Psoas muscle (tissue), 8 donors: Measurements from ENCODE around the gene TNC. TPM values are rescaled to one million over a fixed set of nuclear protein-coding genes. Genes with fewer than 3 reads are reported as not detected.

Experiments
- ATAC-seq, 4 donors: fragments of 200-7000 bp; cut with Tn5 transposase; one replicate each; pipeline ENCODE4 v1.9.1; 2020; ENCODE audit warnings: moderate library complexity in 3 of 4, mild to moderate bottlenecking in 2 of 4
- DNase-seq, 2 donors: peaks; one replicate each; pipeline ENCODE4 v3.0.0-alpha.2; 2020
- H3K27ac ChIP-seq: fragments of 200-600 bp; one replicate; pipeline ENCODE4 v1.8.0; 2022
- H3K27me3 ChIP-seq, 3 donors: fragments of 200-600 bp in 1 of 3; one replicate each; pipeline versions ENCODE4 v1.6.1 to v1.8.0; 2013 to 2022; ENCODE audit warnings: low read length in 2 of 3, mild to moderate bottlenecking in 2 of 3, moderate library complexity in 1 of 3; ENCODE audit not compliant: insufficient read depth in 3 of 3
- H3K36me3 ChIP-seq, 2 donors: fragments of 200-600 bp in 1 of 2; one replicate each; pipeline versions ENCODE4 v1.6.1 to v1.8.0; 2013 to 2022; ENCODE audit warnings: low read depth in 1 of 2, mild to moderate bottlenecking in 1 of 2, moderate library complexity in 1 of 2; ENCODE audit not compliant: insufficient read depth in 1 of 2
- H3K4me1 ChIP-seq: fragments of 200-600 bp; one replicate; pipeline ENCODE4 v1.8.0; 2022
- H3K4me3 ChIP-seq: fragments of 200-600 bp; one replicate; pipeline ENCODE4 v1.8.0; 2022; ENCODE audit warnings: mild to moderate bottlenecking
- H3K9me3 ChIP-seq: fragments of 200-600 bp; one replicate; pipeline ENCODE4 v1.8.0; 2022
- WGBS, 3 donors: extraction: QIAGEN DNeasy Blood & Tissue Kit; methylation state at CpG; one replicate each; pipeline versions ENCODE4 v1.1.6 to v1.1.7; 2013; 5-methylcytosine and 5-hydroxymethylcytosine counted together
- intact Hi-C, 2 donors: fragments of 100-400 bp; cut with DNase I; formaldehyde crosslinking; loops; one replicate each; pipeline versions ENCODE4 v1.11.0 to v1.14.2; 2022
- polyA plus RNA-seq, 3 donors: library from polyadenylated mRNA; stranded (reverse); fragments of 200-250 nt; gene quantifications; one replicate each; pipeline ENCODE4 v1.2.3, GENCODE V29; 2013
- total RNA-seq, 4 donors: library from RNA; stranded (reverse); fragmentation: NEBNext Ultra II Directional in 2 of 4; extraction: Animal tissue kit (Norgen Biotek cat#: 25700) in 2 of 4; gene quantifications; one replicate each; pipeline versions ENCODE4 v1.2.1 to v1.2.4, GENCODE V29; 2021 to 2023
- TF ChIP-seq, protein P1 (sequence below): fragments of 200-600 bp; IDR thresholded peaks from one replicate; pipeline ENCODE4 v1.8.0; 2022; ENCODE audit warnings: antibody characterized with exemption
- donor health status: healthy with polysubstance abuse.
- donor health status: DM: no; HTN: no; CAD: no; lungs with moderate emphysema.
- donor health status: Bipolar disorder and iron deficiency.
- donor health status: healthy.
- donor health status: DM: yes; HTN: yes; CAD: no.
- donor health status: DM: no; HTN: no; CAD: no.
- donor health status: DM: no; HTN: no; CAD: no.
- donor health status: DM: yes; HTN: yes; CAD: no.

TNC gene
- total and polyA plus RNA-seq, 7 donors: 1.0 to 94.7 (median 2.8) TPM

GRCh38 chr9:115098226-115098965 lies 19.6 kb downstream of the TNC start:
- no peak for ATAC-seq
- Histone ChIP-seq H3K36me3 (no peaks in the 10 kb centered on the region), H3K4me3 (no peak overlapping the region), H3K27me3 (peaks cover 0 to 4% (median 0%) of the 10 kb centered on the region in 3 donors), H3K9me3 (no peaks in the 10 kb centered on the region), H3K27ac (no peak overlapping the region), H3K4me1 (no peaks in the 10 kb centered on the region)
- TF ChIP-seq, protein P1, sequence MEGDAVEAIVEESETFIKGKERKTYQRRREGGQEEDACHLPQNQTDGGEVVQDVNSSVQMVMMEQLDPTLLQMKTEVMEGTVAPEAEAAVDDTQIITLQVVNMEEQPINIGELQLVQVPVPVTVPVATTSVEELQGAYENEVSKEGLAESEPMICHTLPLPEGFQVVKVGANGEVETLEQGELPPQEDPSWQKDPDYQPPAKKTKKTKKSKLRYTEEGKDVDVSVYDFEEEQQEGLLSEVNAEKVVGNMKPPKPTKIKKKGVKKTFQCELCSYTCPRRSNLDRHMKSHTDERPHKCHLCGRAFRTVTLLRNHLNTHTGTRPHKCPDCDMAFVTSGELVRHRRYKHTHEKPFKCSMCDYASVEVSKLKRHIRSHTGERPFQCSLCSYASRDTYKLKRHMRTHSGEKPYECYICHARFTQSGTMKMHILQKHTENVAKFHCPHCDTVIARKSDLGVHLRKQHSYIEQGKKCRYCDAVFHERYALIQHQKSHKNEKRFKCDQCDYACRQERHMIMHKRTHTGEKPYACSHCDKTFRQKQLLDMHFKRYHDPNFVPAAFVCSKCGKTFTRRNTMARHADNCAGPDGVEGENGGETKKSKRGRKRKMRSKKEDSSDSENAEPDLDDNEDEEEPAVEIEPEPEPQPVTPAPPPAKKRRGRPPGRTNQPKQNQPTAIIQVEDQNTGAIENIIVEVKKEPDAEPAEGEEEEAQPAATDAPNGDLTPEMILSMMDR: no peak
- intact Hi-C loops: no loop called here
- WGBS, 3 donors: 18 to 34% (median 23%) methylated on average over 5 of the region's 5 CpGs
- DNase-seq: no peak

- Histone ChIP-seq H3K4me1 (no peaks in the 10 kb centered on the region), H3K9me3 (no peaks in the 10 kb centered on the region), H3K36me3 (no peaks in the 10 kb centered on the region), H3K27me3 (peaks cover 0 to 4% (median 0%) of the 10 kb centered on the region in 3 donors), H3K4me3 (no peak overlapping the region), H3K27ac (no peak overlapping the region)
- WGBS, 3 donors: 82 to 89% (median 86%) methylated on average over 2 of the region's 2 CpGs
- no peak for ATAC-seq
- no peak for DNase-seq
- intact Hi-C loops: no loop called here
- TF ChIP-seq, protein P1: no peak
Measured at GRCh38 chr9:115093520-115093919, 24.4 kb downstream of the TNC start.

DNA sequence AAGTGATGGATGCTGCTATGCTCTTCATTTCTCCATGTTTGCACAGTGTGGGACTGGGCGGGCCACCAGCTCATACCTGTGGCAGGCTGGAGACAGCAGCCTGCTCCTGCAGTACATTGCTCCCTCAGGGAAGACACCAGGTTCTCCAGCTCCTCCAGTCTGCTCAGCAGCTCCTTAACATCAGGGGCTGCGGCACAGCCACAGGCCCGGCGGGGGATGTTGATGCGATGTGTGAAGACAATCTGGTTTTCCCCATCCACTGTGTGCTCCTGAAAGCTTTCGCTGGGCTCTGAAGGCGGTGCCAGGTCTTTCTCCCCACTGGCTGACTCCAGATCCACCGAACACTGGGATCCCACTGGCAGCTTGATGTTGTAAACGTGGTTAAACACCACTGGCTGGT lies 27.5 kb downstream of the TNC start:
- DNase-seq (no peak), ATAC-seq (no peak)
- Histone ChIP-seq H3K9me3 (no peaks in the 10 kb centered on the region), H3K27me3 (peaks cover 0 to 3% (median 0%) of the 10 kb centered on the region in 3 donors), H3K4me1 (no peaks in the 10 kb centered on the region), H3K4me3 (no peak overlapping the region), H3K36me3 (no peaks in the 10 kb centered on the region), H3K27ac (no peak overlapping the region)
- TF ChIP-seq, protein P1: no peak
- 91 to 93% (median 92%) methylated on average over 9 of the region's 9 CpGs for WGBS, 3 donors
- intact Hi-C loops: no loop called here

DNA sequence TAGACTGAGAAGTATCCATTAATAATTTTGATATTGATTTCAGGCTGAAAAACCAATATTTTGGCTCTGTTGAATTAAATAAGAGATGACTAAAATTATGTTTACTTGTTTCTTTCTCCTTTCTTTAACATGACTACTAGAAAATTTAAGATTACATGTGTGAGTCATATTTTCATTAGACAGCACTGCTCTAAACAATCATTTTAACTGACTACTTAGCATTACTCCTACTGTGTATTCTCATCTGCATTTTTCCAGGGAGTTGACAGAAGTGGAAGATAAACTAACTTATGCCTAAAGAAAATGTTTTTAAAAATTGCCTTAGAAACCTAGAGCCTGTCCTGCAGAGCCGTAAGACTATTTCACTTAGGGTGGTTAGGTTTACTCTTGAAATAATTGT lies 29.1 kb downstream of the TNC start:
- no peak for DNase-seq
- peaks cover 0 to 3% (median 0%) of the 10 kb centered on the region in 3 donors for H3K27me3 ChIP-seq
- no peaks in the 10 kb centered on the region for H3K9me3 ChIP-seq
- 89 to 97% (median 95%) methylated on average over 1 of the region's 1 CpG for WGBS, 3 donors
- intact Hi-C loops: no loop called here
- no peak overlapping the region for H3K27ac ChIP-seq
- ATAC-seq: no peak
- TF ChIP-seq, protein P1: no peak
- H3K4me1 ChIP-seq: no peaks in the 10 kb centered on the region
- no peak overlapping the region for H3K4me3 ChIP-seq
- H3K36me3 ChIP-seq: no peaks in the 10 kb centered on the region

DNA sequence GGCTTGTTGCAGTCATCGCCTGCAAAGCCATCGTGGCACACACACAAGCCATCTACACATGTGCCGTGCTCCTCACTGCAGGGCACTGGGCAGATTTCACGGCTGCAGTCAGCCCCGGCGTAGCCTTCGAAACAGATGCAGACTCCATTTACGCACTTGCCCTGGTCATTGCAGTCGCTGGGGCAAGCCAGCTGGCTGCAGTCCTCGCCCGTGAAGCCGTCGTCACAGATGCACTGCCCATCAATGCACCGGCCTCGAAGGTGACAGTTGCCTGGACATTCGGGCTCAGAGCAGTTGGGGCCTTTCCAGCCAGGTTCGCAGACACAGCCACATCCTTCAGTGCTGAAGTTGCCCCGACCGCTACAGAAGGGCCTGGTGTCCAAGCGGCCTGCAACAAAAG lies 31.1 kb downstream of the TNC start:
- no peak for DNase-seq
- Histone ChIP-seq H3K27me3 (peaks cover 0 to 3% (median 0%) of the 10 kb centered on the region in 3 donors), H3K4me1 (no peaks in the 10 kb centered on the region), H3K4me3 (no peak overlapping the region), H3K36me3 (no peaks in the 10 kb centered on the region), H3K9me3 (no peaks in the 10 kb centered on the region), H3K27ac (no peak overlapping the region)
- intact Hi-C loops: no loop called here
- ATAC-seq: no peak
- TF ChIP-seq, protein P1: no peak
- WGBS, 3 donors: 39 to 56% (median 40%) methylated on average over 20 of the region's 20 CpGs
